Inflammatory macrophage (primary cell): ENCODE data around the gene HNRNPA0.

Experiments used
- DNase-seq, 2 donors: peaks; one replicate each; pipeline ENCODE4 v3.0.0-alpha.2; 2020 to 2022

The HNRNPA0 gene

DNA sequence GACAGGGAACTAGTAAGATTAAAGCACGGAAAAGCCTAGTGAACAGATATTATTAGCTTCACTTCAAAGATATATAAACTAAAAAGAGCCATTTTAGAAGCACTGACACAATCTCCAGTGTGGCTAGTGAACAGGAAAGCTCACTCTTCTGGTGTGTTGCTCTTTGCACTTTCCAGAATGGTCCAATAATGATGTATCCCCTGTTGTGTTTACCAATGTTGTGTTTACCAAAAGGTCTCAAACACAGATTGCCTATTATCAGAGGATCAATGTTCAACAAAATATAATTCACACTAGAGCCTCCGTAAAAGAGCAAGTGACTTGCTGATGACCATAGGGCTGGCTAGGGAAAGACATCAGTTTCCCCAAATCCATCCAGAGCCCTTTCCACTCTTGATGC is 29.9 kb downstream of the HNRNPA0 start:
- no peak for DNase-seq

DNA sequence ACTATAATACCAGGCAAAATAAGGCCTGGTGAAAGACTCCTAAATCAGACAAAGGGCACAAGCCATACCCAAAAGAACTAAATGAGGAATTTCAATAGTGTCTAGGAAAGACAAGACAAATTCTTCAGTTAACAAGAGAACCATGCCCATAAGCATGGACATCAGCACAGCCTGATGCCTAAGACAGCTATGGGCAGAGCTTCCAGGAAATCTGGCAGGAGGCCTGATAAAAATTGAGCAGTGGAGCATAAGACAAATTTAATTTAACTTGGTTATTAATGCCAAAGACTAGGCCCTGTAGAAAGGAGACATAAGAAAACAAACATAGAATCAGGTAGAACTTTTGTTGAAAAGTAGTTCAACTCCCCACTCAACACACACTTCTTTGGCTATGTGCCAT is 35.6 kb downstream of the HNRNPA0 start:
- no peak for DNase-seq

DNA sequence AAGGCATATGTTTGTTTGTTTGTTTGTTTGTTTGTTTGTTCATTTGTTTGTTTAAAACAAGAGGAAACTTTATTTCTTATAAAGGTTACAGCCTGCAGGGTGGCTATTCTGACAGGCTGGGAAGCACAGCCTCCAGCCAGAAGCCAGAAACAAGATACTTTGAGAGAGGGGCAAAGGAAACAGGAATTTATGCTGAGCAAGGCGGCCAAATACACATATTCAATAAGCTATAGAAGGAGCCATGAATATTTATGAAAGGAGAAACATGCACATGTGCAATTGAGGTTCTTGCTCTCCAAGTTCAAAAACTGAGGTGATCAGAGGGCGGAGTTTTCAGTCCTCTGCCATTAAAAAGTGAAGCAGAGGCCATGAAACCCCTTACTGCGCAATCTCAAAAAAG is 37.8 kb downstream of the HNRNPA0 start:
- no peak for DNase-seq

DNA sequence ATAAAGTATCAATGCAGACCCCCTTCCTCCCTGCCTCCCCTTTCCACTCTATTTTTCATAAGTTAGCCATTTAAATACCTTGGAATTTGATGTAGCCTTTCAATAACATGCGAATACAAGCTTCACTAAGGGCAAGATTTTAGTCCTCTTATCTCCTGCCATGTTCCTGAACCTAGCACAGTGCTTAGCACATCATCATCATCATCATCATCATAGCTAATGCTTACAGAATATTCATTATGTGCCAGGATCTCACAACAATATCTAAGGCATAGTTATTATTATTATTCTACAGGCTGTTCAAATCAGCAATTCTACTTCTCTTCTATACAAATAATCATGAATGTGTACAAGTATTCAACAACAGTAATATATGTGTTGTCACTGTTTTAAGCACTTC is 38.7 kb downstream of the HNRNPA0 start:
- DNase-seq = no peak

DNA sequence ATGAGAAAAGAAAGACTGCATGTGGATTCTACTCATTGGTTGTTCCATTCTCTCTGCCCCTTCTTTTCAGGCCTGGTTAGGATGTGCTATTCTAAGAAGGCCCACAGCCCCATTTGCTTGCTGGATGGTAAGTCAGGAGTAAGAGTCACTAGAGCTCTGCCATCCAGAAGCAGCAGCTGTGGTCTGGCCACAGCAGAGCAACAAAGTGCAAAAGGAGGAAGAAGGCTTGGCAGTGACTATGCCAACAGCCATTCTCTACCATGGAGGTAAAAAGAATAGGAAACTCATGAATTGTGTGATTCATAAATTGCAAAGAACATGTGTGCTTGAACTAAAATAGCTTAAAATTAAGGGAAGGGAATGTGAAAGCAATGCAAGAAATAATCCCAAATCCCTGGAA is 39.2 kb downstream of the HNRNPA0 start:
- peak; percentile 13 to 19 for DNase-seq

DNA sequence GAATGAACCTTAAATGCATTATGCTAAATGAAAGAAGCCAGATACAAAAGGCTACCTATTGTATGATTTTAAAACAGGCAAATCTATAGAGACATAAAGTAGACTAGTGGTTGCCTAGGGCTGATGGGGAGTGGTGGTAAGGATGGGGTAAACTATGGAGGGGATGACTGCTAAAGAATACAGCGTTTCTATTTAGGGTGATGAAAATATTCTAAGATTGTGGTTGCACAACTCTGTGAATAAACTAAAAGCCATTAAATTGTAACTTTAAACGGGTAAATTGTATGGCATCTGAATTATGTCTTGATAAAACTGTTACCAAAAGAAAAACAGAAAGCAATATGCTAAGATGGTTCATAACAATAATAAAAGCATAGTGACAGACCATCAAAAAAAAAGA is 39.7 kb downstream of the HNRNPA0 start:
- no peak for DNase-seq

DNA sequence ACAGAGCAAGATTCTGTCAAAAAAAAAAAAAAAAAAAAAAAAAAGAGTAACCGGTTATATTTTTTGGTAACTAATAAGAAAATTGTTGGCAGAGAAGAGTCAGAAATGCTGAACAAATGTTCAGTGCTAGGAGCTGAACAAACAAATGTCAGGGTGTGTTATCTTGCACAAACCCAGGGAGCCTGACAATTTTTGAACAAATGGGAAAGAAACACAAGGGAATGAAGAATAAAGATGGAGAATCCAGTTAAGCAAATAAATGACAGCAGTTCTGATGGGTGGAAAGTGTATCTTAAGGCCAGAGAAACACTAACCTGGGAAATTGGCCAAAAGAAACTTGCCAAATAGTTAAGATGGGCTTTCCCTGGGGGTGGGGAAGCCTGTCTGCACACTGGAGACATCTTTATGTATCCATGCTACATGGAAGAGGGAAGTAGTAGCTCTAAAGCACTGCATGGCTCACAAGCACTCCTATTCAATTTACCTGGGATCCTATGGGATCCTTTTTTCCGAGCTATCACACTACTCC is 42.0 kb downstream of the HNRNPA0 start:
- DNase-seq = no peak

DNA sequence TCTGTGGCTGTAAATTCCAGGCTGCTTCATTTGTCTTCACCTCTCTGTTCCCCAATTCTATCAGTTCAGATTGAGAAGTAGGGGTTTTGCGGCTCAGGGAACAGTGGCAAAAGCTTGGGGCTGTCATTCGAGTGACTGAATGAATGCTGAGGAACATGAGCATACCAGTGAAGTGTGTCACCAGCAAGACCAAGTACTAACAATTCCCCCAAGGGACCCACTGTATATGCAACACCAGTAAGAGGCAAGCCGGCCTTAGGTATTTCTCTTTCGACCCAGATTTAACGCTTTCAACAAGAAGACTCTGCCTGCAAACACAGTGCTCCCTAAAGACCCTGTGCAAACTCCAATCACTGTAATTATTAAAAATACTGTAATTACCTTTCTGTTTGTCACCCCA is 44.1 kb downstream of the HNRNPA0 start:
- no peak for DNase-seq

DNA sequence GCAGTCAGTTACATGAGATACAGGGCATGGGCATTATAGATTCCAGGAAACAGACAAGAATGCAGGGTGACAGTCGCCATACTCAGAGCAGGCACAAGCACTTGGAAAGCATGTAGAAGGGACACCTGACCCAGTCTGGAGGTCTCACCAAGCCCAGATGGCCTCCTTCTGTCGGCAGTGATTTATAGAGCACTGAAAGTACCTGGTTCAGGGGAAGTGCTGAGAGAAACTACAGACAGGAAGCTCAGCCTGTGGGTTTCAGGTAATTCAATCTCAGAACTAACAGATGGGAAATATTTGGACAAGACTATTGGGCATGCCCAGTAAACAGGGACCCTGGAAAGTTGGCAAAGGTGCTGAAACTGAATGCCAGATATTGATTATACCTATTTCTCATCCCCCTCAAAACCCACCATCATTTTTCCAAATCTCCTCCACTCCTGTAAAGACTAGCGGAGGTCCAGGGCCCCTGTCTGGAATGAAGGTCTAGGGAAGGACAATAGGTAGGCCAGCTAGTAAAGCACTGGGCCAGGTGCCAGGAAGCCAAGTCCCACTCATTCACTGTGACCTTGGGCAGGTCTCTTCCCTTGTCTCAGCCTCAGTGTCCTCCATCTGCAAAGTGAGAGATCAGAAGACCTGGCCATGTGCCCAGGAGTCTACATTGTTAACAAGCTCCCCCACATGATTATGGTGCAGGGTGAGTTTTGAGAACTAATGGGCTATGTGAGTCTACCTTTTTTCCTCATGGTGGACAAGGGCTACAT is 45.2 kb downstream of the HNRNPA0 start:
- no peak for DNase-seq

DNA sequence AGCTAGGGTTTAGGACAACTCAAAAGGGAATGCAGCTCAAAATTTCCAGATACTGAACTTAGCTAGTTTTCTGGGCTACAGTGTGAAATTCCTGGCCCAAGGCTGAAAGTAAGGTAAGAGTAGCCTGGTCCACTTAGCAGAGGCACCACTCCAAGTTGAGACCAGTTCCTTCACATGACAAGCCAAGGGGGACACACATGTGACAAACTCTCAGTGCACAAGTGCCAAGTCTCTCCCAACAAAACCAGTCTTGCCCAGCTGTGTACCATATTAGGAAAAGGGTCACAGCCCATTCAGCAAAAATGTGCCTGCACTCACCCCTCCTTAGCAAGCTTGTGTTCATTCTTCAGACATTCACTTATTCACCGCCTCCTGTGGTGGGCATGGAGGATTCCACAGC is 46.1 kb downstream of the HNRNPA0 start:
- DNase-seq = no peak

DNA sequence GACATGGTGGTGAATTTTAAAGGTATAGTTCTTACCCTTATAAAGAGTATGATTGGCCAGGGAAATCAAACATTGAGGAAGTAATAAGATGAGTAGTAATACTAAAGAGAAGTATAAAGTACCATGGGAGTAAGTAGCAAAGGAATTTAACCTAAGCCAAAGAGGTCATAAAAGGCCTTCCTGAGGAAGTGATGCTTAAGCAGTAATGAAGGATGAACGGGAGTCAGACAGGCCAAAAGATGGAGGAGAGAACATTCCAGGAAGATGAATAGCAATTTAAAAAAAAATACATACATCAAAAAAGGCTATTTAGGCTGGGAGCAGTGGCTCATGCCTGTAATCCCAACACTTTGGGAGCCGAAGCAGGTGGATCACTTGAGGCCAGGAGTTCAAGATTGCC is 47.3 kb downstream of the HNRNPA0 start:
- DNase-seq = no peak

DNA sequence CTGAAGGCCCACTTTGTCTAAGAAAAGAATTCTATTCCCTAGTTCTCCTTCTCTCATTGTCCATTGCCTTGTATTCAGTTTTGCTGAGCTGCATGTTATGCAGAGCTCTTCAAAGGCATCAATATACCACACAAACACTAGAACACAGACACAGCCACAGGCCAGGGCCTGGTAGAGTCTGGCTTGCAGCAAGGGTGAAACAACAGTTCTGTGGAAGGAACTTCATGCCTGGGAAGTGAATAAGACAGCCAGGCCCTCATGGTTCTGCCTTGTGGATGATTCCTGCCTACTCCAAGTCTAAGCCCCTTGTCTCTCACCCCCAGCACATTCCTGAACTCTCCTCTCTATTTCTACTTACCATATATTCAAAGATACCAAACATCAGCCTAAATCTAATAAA is 49.1 kb downstream of the HNRNPA0 start:
- no peak for DNase-seq

DNA sequence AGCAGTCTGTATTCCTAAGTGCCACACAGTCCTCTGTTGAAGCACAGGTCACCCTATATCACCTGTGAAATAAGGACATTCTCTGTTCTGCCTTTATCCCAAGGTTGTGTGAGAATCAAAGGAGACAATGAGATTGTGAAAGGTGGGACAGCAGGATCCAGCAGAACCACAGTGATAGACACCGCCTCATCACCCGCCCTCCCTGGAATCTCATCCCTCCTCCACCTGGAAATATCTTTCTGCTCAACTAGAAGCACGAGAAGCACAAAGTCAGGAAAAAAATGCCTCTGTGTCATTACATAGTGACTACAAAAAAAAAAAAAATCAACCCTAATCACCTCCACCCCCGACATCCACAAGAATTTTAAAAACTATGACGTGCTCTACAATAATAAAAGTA is 50.6 kb downstream of the HNRNPA0 start:
- DNase-seq = no peak

DNA sequence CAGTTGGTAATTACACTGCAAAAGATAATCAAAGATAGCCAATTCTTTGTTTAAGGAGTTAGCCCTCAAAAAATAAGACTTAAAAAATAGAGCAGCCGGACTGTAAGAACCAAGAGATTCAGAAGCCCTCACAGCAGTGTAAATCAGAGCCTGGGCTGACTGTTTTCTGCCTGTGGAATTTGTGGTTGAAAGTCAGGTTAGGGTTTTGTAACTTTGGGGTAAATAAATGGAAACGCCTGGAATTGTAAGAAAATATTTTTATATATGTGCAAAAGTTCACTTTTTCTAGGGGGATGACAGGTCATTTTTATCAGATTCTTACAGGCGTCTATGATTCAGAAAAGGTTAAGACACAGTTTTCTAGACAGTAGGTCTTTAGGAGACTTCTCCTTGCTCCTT is 53.9 kb downstream of the HNRNPA0 start:
- no peak for DNase-seq

DNA sequence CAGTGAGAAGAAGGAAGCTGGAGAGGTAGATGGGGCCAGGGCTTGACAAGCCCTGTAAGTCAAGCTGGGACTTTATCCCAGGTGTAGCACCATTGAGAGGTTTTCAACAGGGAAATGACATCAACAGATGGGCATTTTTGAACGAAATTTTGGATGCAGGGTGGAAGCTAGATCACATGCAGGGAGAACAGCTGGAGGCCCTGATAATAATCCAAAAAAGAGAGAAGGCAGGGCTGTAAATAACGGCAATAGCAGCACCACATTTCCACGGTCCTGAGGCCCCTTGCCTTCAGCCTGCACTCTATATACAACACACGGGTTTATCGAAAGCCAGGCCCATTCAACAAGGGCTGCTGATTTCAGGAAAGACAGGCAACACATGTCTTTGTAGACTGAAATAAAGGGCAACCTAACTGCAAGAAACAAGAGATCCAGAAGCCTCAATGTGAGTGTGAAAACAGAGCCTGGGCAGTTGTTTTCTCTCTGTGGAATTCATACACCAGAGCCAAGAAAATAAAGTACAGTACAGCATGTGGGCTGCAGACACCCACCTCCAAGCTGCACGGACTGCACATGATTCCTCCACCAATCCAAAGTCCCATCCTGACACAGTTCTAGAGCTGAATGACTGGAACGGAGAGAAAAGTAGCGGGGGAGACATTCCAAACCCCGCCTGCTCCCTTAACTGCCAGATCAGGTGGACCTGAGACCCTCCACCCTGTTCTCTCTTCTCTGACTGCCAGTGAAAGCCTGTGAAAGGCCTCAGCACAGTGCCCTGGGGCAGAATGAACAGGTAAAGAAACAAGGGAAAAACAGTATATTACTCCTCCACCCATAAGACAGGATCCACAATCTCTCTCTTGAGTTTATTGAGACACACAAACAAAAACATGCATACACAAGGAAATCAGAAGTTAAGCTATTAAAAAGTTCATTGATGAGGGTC is 54.6 kb downstream of the HNRNPA0 start:
- no peak for DNase-seq

DNA sequence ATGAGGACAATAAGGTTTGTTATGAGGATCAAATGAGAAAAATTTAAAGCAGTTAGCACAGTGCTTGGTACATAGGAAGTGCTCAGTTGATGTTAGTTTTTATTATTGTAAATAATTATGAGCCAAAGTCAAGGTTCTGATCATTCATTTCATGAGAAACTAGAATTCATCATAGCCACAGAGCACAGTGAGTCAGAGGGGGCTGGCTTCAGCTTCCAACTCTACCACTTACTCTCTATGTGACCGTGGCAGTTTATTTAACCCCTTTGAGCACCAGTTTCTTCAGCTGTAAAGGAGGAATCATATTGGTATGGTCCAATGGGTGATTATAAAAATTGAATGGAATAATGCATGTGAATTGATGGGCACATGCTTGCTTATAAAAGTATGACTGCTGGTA is 57.7 kb downstream of the HNRNPA0 start:
- DNase-seq = no peak

DNA sequence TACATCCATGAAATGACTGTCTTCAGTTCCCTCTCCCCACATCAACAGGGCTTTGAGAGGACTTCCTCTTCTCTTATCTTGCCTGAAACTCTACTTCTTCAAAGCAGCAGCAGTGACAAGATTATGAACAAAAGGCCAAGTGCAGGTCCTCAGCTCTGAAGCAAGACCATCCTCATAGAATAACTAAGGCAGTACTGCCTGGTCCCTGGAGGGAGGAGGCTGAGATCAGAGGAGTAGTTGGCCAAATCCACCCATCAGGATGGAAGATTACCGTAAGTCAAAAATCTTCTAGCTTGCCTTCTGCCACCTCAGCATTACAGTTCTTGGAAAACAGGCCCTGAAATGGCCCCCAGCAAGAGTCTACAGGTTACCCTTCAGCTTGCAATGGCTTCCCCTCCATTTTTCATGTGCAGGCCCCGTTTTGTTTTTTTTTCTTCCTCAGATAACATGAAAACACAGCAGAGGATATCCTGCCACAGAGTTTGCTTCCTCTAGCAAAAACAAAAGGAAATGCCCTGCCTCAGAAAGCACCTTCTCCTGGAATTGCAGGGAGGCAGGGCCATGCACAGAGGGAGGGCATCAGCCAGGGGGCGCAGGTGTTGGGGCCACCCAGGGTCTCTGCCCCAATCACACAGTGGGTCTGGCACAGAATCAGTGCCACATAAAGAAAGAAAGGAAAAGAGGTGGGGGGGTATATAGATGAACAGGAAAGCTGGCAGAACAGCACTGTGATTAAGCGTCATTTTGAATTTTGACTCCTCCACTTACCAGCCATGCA is 58.3 kb downstream of the HNRNPA0 start:
- peak; percentile 42 to 51 for DNase-seq
